PC-3 (cell line): ENCODE results near the gene GATAD2B. TPM values are rescaled to one million over a fixed set of nuclear protein-coding genes. Genes with fewer than 3 reads are reported as not detected.
"Not testable (repeated sequence)": the region's sequence is repeated elsewhere in the genome, so short reads cannot be mapped to it uniquely, and the experiment has no call there.

Experiments
- ATAC-seq: fragments of 200-7000 bp; cut with Tn5 transposase; 2 replicates; pipeline ENCODE4 v1.9.1; 2020; ENCODE audit warnings: mild to moderate bottlenecking, moderate library complexity
- BruUV-seq: library from RNA; stranded (reverse); fragments of 400-500 nt; replicated peaks from 2 replicates; lab custom pipeline; 2021; lab: Mats Ljungman, UMichigan
- CTCF ChIA-PET: fragments of 300-600 bp; sonication (Branson Sonifier 250); formaldehyde crosslinking; loops from one replicate; lab custom pipeline; 2022; ENCODE audit warnings: antibody characterized with exemption; lab: Charles Lee
- POLR2A ChIA-PET: fragments of 300-600 bp; sonication (Branson Sonifier 250); formaldehyde crosslinking; loops from one replicate; lab custom pipeline; 2022; ENCODE audit warnings: antibody characterized with exemption; ENCODE audit not compliant: unreplicated experiment; lab: Charles Lee
- DNase-seq: peaks from one replicate; pipeline ENCODE4 v3.0.0-alpha.2; 2015
- H2AFZ ChIP-seq: fragments of 300-600 bp; sonication (generic); 2 replicates; pipeline ENCODE4 v1.6.0; 2016; ENCODE audit warnings: antibody characterized with exemption, low read length
- H3F3A ChIP-seq: fragments of 300-600 bp; sonication (generic); one replicate; pipeline ENCODE4 v1.6.0; 2017; ENCODE audit warnings: antibody characterized with exemption, low read length, control low read depth, mild to moderate bottlenecking; ENCODE audit not compliant: unreplicated experiment
- H3K27ac ChIP-seq: fragments of 300-600 bp; sonication (generic); 2 replicates; pipeline ENCODE4 v1.5.1; 2016; ENCODE audit warnings: mild to moderate bottlenecking, low read length
- H3K27me3 ChIP-seq: fragments of 300-600 bp; sonication (generic); 2 replicates; pipeline ENCODE4 v1.6.1; 2016; ENCODE audit warnings: low read length, mixed read lengths
- H3K36me3 ChIP-seq: fragments of 300-600 bp; sonication (generic); 2 replicates; pipeline ENCODE4 v1.6.1; 2016; ENCODE audit warnings: low read depth, mixed run types, low read length, mixed read lengths
- H3K4me1 ChIP-seq: fragments of 300-600 bp; sonication (generic); 2 replicates; pipeline ENCODE4 v1.5.1; 2016; ENCODE audit warnings: low read length; ENCODE audit not compliant: insufficient read depth
- H3K4me2 ChIP-seq: fragments of 300-600 bp; sonication (generic); 2 replicates; pipeline ENCODE4 v1.6.0; 2016; ENCODE audit warnings: low read length
- H3K4me3 ChIP-seq: fragments of 300-600 bp; sonication (generic); 2 replicates; pipeline ENCODE4 v1.5.1; 2016; ENCODE audit warnings: mild to moderate bottlenecking, low read length, mixed read lengths
- H3K79me2 ChIP-seq: fragments of 300-600 bp; sonication (generic); 2 replicates; pipeline ENCODE4 v1.6.1; 2017; ENCODE audit warnings: low read length, mixed read lengths
- H3K9ac ChIP-seq: fragments of 300-600 bp; sonication (generic); 2 replicates; pipeline ENCODE4 v1.6.0; 2016; ENCODE audit warnings: mild to moderate bottlenecking, low read length
- H3K9me2 ChIP-seq: fragments of 300-600 bp; sonication (generic); replicated peaks from 2 replicates; pipeline ENCODE4 v1.6.1; 2016; ENCODE audit warnings: mixed run types, low read length, mixed read lengths
- H3K9me3 ChIP-seq: fragments of 300-600 bp; sonication (generic); 2 replicates; pipeline ENCODE4 v1.6.1; 2016; ENCODE audit warnings: low read length, mixed read lengths
- H4K20me1 ChIP-seq: fragments of 300-600 bp; sonication (generic); 2 replicates; pipeline ENCODE4 v1.6.1; 2016; ENCODE audit warnings: low read length, mixed read lengths
- CTCF ChIP-seq: fragments of 300-600 bp; sonication (generic); conservative IDR thresholded peaks from 2 replicates; pipeline ENCODE4 v1.5.1; 2017; ENCODE audit warnings: antibody characterized with exemption, low read depth, mild to moderate bottlenecking, low read length
- EZH2 ChIP-seq: fragments of 300-600 bp; sonication (generic); IDR thresholded peaks from one replicate; pipeline ENCODE4 v1.6.1; 2017; ENCODE audit warnings: antibody characterized with exemption, mild to moderate bottlenecking, low read length; ENCODE audit not compliant: unreplicated experiment
- EZH2phosphoT487 ChIP-seq: fragments of 300-600 bp; sonication (generic); IDR thresholded peaks from 2 replicates; pipeline ENCODE4 v1.6.1; 2018; ENCODE audit warnings: mild to moderate bottlenecking, antibody characterized with exemption, low read length, borderline replicate concordance
- intact Hi-C: fragments of 100-400 bp; cut with micrococcal nuclease; formaldehyde crosslinking; loops from 2 replicates; pipeline ENCODE4 v1.9.0; 2023
- total RNA-seq: library from RNA; depleted of rRNA; stranded (reverse); fragments of >200 nt; gene quantifications from 2 replicates; pipeline ENCODE4 v1.2.3, GENCODE V29; 2014

The GATAD2B gene
- total RNA-seq, 1 experiment from 2014 or later, result 7.2 TPM

DNA sequence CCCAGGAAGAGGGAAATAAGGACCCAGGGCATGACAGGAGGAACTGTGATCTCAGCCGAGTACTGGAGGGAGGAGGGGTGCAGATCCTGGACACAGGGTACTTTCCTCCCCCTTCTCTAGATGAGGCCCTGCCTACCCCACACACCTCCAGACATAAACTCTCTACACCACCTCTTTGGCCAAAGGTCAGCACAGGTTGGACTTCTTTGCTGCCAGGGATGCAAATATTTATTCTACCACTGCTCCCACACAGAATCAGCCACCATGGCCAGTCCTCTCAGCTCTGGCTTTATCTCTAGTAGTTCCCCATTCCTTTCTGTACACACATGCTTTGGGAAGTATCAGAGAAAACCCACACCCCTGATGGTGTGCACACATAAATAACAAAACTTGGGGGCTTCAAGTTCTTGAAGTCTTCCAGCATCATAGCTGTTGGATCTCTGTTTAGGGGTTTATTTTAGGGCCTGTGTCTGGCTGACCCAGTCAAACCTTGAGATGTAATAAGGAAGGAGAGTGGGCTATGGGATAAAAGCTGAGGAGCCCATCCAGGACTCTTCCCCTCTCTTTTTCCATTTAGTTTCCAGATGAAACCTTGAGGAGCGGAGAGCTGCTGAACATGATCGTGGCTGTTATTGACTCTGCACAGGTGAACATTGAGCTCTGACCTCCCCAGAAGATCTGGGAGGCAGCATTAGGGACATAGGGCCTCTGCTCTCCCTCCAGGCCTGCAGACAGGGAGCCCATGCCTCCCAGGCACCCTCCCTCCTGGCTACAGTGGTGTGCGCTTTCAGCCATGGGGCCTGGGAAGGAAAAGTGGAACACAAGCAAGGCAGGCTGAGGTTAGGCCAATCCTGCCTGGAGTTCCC, 154.2 kb downstream of the GATAD2B start:
- Histone ChIP-seq H3K9ac (no peak overlapping the region), H2AFZ (no peak overlapping the region), H3K27me3 (no peaks in the 10 kb centered on the region), H3K79me2 (no peaks in the 10 kb centered on the region), H3K9me2 (no peaks in the 10 kb centered on the region), H3K27ac (no peak overlapping the region), H3K4me3 (no peak overlapping the region), H3K36me3 (peaks cover 53% of the 10 kb centered on the region; the same call in 1 of the 2 replicates), H3K4me2 (no peak overlapping the region), H3K4me1 (no peaks in the 10 kb centered on the region), H3F3A (no peaks in the 10 kb centered on the region), H4K20me1 (no peaks in the 10 kb centered on the region), H3K9me3 (no peaks in the 10 kb centered on the region)
- BruUV-seq, result no TSS peak
- ChIA-PET CTCF (no interaction called here), POLR2A (interaction anchor here (0.8 kb wide), 1 partner anchor 227 kb away, joined by 4 read pairs; no protein-coding TSS in a partner anchor)
- ATAC-seq (no peak), DNase-seq (no peak)
- no peak for TF ChIP-seq CTCF
- no peak for TF ChIP-seq EZH2phosphoT487
- TF ChIP-seq EZH2, result no peak
- intact Hi-C loops, result no loop called here

DNA sequence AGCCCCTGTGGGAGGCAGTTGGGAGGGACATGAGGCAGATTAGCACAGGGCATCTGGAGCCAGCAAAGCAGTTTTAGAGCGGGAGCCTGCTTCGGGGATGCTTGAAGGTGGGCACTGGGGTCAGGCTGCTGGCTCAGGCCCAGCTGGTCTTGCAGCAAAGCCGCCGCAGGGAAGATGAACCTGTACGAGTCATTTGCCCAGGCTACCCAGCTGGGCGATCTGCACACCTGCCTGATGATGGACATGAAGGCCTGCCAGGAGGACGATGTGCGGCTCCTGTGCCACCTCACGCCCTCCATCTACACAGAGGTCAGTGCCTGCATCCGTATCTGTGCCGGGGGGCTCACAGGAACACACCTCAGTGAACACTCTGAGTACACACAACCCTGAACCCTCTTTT, 155.3 kb downstream of the GATAD2B start:
- no TSS peak for BruUV-seq
- CTCF ChIA-PET, result no interaction called here
- POLR2A ChIA-PET, result no interaction called here
- Histone ChIP-seq H3K27me3 (no peaks in the 10 kb centered on the region), H3K79me2 (no peaks in the 10 kb centered on the region), H4K20me1 (no peaks in the 10 kb centered on the region), H3K9me3 (no peaks in the 10 kb centered on the region), H3K9ac (no peak overlapping the region), H3K27ac (no peak overlapping the region), H3K9me2 (no peaks in the 10 kb centered on the region), H3K4me2 (no peak overlapping the region), H3K4me3 (no peak overlapping the region), H3F3A (no peaks in the 10 kb centered on the region), H2AFZ (no peak overlapping the region), H3K4me1 (no peaks in the 10 kb centered on the region), H3K36me3 (peaks cover 60% of the 10 kb centered on the region; the same call in 1 of the 2 replicates)
- no peak for ATAC-seq
- no peak for DNase-seq
- TF ChIP-seq CTCF (no peak), EZH2phosphoT487 (no peak), EZH2 (no peak)
- intact Hi-C loops, result no loop called here

DNA sequence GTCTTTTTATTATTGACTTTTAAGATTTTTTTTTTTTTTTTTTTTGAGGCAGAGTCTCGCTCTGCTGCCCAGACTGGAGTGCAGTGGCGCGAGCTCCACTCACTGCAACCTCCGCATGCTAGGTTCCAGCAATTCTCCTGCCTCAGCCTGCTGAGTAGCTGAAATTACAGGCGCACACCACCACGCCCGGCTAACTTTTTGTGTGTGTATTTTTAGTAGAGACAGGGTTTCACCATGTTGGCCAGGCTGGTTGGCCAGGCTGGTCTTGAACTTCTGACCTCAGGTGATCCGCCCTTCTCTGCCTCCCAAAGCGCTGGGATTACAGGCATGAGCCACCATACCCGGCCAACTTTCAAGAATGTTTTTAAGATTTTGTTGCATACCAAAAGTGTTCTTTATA, 156.1 kb downstream of the GATAD2B start:
- CTCF ChIA-PET, result interaction anchor here (0.8 kb wide), 1 partner anchor 94 kb away, joined by 4 read pairs; no protein-coding TSS in a partner anchor
- H3K9me3 ChIP-seq, H3K4me2 ChIP-seq, H3K79me2 ChIP-seq, H3K27me3 ChIP-seq, DNase-seq, intact Hi-C loops, H3K4me1 ChIP-seq, BruUV-seq, H3K27ac ChIP-seq, H2AFZ ChIP-seq, H4K20me1 ChIP-seq, H3F3A ChIP-seq, H3K9me2 ChIP-seq, H3K4me3 ChIP-seq, ATAC-seq, H3K9ac ChIP-seq, POLR2A ChIA-PET: not testable (repeated sequence)
- peaks cover 55% of the 10 kb centered on the region; the same call in 1 of the 2 replicates for H3K36me3 ChIP-seq
